HG02938 (cell line): ENCODE results near the gene KCNG2.
A peak's percentile ranks its signal among the peaks of the same experiment; 100 is the strongest.
"Not testable (repeated sequence)": the region's sequence is repeated elsewhere in the genome, so short reads cannot be mapped to it uniquely, and the experiment has no call there.

ENCODE experiments used
- ATAC-seq: cut with Tn5 transposase; IDR thresholded peaks from one replicate; pipeline ENCODE4 v1.9.1; 2021; ENCODE audit warnings: mild to moderate bottlenecking, moderate library complexity; ENCODE audit not compliant: unreplicated experiment

KCNG2 gene

DNA sequence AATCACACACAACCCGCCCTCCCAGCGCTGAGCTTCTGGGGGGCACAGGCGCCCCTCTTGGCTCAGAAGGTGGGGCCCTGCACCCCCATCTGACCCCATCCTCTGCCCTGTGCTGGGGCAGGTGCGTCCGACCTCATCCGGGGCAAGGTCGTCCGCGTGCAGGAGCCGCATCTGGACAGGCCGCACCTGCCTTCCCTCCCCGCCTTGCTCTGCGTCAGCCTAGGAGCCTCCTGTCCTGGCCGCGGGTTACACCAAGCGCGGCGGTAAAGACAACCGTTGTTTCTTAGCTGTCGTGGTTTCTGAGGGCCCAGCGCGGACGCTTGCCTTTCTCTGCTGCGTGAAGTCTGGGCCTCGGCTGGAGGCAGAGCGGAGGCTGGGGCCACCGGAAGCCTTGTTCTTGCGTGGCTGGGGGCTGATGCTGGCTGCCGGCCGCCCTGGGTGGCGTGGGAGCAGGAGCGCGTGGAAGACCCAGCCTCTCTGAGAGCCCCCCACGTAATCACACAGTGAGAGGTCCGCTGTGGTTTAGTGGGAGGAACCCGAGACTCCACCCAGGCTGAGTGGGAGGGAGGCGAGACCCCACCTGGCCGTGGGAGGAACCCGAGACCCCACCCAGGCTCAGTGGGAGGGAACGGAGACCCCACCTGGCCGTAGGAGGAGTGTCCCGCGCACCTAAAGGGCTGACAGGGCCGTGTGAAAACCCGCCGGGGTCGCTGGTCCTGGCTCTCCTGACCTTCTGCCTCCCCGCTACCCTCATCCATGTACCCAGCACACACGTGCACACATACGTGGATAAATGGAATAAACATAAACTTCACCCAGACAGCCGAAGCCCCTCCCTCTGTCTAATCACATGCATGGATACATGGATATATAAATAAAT is 51.8 kb downstream of the KCNG2 start:
- no peak for ATAC-seq

- no peak for ATAC-seq
These were observed 53.0 kb downstream of the KCNG2 start for GRCh38 chr18:79850731-79851130.

- no peak for ATAC-seq
These were observed 53.8 kb downstream of the KCNG2 start for GRCh38 chr18:79851489-79851888.

GRCh38 chr18:79851950-79852349 is 54.2 kb downstream of the KCNG2 start:
- no peak for ATAC-seq

DNA sequence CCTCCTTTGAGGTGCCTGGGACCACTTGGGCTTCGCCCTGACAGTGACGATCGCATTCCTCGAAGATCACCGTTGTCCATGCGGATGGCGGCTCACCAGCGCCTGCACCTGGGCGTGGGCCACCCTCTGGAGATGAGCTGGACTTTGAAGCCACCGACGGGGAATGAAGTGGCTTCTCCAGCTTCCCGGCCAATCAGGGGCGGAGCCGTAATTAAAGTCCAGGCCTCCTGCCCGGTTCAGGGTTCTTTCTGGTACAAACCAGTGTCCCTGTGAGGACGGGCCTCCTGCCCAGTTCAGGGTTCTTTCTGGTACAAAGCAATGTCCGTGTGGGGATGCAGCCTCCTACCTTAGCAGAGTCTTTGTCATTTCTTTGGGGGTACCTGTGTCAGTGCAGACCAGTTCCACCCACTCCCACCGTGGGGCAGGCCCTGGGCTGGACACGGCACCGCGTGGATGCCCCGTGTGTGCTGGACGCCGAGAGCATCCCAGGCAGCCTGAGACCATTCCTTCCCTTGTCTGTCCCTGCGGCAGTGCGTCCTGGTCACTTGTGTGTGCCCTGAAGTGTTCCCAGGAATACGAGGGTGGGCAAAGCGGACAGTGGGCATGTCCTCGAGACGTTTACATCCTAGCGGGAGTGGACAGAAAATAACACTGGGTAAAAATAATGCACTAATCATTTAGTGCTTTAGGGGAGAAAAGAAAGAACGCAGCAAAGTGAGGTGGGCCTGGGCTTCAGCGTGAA is 55.0 kb downstream of the KCNG2 start:
- ATAC-seq, result no peak

- no peak for ATAC-seq
These were observed 55.7 kb downstream of the KCNG2 start for GRCh38 chr18:79853303-79853992.

DNA sequence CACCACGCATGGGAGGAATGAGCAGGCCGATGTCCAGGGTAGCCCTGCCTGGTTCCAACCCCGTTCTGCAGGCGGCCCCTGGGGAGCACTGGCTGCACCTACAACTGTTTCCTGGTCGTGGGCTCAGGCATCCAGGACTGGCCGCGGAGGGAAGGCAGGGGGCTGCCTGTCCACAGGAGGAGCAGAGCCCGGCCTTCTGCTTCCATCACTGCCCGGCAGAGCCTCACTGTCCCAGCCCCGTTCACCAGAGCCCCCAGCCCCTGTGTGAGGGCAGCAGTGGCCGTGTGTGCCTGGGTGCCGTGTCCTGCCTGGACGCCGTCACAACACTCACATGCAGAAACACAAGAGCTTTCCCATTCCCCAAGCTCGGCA is 56.2 kb downstream of the KCNG2 start:
- ATAC-seq, result no peak

- peak; percentile 65 for ATAC-seq
These were observed 57.6 kb downstream of the KCNG2 start for GRCh38 chr18:79855147-79855933.

DNA sequence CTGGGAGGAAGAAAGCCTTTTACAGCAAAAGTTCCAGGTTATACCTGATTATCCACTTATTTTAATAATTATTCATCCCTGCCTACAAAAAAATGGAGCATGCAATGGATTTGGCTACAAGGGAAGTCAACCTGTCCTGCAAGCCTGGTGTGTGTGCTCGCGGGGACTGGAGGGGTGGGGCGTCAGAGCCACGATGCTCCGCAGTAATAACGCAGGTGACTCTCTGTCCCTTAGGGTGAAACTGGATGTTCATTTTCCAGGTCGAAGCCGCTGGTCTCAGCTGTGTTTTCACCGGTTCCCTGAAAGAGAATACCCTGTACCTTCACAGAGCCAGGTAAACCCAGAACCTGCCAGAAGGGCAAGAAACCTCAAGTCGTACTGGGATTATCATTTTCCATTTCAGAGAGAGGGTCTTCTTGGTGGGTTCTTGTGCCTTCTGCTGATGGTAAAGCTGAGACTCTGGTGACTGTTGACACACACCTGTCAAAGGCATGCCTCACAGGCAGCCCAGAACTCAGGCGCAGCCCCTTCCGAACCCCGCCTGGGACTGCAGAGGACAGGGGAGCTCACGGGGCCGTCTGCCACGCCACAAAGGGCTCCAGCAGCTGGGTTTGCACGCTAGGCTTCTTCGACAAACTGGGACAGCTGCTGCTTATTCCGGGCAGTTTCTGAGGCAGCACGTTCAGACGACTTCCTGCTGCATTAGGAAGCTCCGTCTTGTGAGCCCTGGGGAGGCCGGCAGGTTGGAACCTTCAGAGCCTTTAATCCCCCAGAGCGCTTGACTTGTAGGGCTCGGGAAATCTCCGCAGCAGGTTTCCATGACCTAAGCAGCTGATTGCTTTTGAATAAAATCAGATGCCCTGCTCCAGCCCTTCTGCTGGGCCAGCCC is 58.6 kb downstream of the KCNG2 start:
- ATAC-seq, result no peak

DNA sequence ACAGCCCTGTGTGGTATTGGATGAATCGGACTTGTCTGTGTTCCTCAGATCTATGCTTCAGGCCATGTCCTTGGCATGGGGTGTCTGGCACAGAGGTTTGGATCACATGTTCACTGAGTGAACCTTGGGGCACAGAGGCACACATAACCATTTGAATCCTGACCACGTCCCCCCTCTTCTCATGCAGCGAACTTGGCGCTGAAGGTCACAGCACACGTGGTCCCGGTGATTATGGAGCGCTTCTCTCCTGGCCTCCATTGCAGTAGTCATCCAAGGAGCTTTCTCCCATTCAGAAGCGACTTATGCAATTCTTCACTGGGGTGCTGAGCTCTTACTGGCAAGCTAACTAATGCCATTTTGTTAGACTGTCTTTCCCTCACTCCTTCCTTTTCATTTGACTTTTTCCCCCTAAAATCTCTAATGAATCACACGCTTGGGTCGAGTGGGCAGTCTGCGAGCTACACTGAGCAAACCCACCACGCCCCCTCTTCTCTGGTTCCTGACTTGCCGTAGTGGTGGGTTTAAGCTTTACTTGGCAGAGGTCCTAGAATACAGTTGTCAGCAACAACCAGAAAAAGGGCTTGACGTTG is 59.4 kb downstream of the KCNG2 start:
- ATAC-seq, result no peak

DNA sequence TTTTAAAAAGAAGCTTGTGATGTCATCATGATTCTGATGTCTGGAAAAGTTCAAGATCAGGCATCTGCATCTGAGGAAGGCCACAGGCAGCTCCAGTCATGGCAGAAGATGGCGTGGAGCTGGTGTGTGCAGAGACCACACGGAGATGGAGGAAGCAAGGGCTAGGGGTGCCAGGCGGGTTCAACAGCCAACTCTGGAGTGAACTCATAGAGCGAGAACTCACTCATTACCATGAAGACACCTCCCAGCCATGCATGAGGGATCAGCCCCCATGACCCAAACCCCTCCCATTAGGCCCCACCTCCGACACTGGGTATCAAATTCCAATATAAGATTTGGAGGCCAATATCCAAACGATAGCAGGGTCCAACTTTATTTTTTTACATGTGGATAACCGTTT is 61.6 kb downstream of the KCNG2 start:
- ATAC-seq, result no peak

DNA sequence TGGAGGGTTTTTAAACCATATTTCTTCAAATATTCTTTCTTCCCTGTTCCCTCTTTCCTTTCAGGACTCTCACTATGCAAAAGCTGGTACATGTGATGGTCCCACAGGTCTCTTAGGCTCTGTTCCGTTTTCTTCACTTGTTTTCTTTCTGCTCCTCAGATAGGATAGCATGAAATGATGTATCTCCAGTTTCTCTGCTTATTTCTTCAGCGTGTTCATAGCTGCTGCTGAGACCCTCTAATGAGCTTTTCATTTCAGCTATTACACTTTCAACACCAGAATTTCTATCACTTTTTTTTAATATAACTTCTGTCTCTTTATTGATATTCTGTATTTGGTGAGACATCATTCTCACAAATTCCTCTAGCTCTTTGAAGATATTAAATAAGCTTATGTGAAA is 63.9 kb downstream of the KCNG2 start:
- no peak for ATAC-seq

DNA sequence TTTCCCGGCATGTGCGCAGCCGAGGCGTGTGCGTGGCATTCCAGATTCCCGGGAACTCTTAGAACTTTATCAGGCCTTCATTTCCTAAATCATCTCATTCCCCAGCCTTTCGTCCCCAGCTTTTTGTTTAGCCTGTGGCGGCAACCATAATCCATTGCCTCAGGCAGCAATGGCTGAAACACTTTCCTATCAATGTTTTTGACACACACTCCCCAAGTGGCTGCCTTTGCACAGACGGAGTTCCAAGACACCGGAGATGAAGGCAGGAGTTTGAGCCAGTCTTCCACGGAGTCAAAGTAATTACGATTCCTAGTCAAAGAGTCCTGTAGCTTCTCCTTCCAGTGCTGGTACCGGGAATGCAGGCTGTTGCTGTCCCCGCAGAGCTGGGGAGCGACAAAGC is 64.8 kb downstream of the KCNG2 start:
- no peak for ATAC-seq

GRCh38 chr18:79863161-79864005 is 65.6 kb downstream of the KCNG2 start:
- ATAC-seq, result no peak

DNA sequence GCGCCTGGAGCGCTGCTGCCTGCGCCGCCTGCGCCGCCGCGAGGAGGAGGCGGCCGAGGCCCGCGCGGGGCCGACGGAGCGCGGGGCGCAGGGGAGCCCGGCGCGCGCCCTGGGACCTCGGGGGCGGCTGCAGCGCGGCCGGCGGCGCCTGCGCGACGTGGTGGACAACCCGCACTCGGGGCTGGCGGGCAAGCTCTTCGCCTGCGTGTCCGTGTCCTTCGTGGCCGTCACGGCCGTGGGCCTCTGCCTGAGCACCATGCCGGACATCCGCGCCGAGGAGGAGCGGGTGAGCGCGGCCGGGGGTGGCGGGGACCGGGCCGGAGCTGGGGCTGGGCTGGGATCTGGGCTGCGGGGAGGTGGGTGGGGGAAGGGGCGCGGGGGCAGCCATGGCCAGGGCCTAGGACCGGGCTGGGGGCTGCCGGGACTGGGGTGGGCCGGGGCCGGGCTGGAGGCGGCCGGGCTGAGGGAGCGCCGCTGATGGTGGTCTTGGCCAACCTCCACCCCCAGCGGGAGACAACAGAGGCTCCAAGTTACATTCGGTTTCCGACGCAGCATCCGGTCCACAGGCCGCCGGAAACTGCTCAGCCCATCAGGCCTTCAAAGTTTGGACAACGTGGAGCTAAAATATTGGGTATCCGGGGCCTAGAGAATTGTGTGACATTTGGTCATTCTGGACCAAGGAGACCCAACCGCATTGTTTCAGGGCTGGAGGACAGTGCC is 66.4 kb downstream of the KCNG2 start:
- no peak for ATAC-seq

DNA sequence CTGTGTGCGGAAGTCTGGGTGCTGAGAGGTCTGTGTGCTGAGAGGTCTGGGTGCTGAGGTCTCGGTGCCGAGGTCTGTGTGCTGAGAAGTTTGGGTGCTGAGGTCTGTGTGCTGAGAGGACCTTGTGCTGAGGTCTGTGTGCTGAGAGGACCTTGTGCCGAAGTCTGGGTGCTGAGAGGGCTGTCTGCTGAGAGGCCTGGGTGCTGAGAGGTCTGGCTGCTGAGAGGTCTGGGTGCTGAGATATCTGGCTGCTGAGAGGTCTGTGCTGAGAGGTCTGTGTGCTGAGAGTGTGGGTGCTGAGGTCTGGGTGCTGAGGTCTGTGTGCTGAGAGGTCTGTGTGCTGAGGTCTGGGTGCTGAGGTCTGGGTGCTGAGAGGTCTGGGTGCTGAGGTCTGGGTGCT is 67.2 kb downstream of the KCNG2 start:
- not testable (repeated sequence) for ATAC-seq

- not testable (repeated sequence) for ATAC-seq
These were observed 68.2 kb downstream of the KCNG2 start for GRCh38 chr18:79865951-79866350.
